SK-N-SH treated with all-trans-retinoic acid at 6 μM for 48 hours (cell line): ENCODE results near the gene PRR11.

Experiments
- ATAC-seq: fragments of 200-7000 bp; cut with Tn5 transposase; 3 replicates; pipeline ENCODE4 v1.9.1; 2020; ENCODE audit warnings: mild to moderate bottlenecking, moderate library complexity
- ARNTL ChIP-seq: fragments of 450-650 bp; formaldehyde crosslinking; IDR thresholded peaks from 2 replicates; pipeline ENCODE4 v1.5.0; 2020; ENCODE audit warnings: low read depth, mild to moderate bottlenecking, moderate library complexity, borderline replicate concordance
- BACH2 ChIP-seq: fragments of 250-450 bp; sonication (Bioruptor Pico); IDR thresholded peaks from 2 replicates; pipeline ENCODE4 v1.9.0; 2021; ENCODE audit warnings: mild to moderate bottlenecking, borderline replicate concordance
- CSDC2 ChIP-seq: fragments of 250-450 bp; sonication (Bioruptor Pico); IDR thresholded peaks from 2 replicates; pipeline ENCODE4 v1.5.0; 2020; ENCODE audit warnings: mild to moderate bottlenecking, moderate library complexity
- ESRRG ChIP-seq: fragments of 250-450 bp; sonication (Bioruptor Pico); IDR thresholded peaks from 2 replicates; pipeline ENCODE4 v1.6.1; 2021; ENCODE audit warnings: mild to moderate bottlenecking
- GLIS3 ChIP-seq: fragments of 250-450 bp; sonication (Bioruptor Pico); IDR thresholded peaks from 2 replicates; pipeline ENCODE4 v1.5.0; 2020; ENCODE audit warnings: mild to moderate bottlenecking, moderate library complexity
- ISL1 ChIP-seq: fragments of 250-450 bp; sonication (Bioruptor Pico); IDR thresholded peaks from 2 replicates; pipeline ENCODE4 v2.1.2; 2022; ENCODE audit warnings: mild to moderate bottlenecking, moderate library complexity
- OSR1 ChIP-seq: fragments of 250-450 bp; sonication (Bioruptor Pico); IDR thresholded peaks from 2 replicates; pipeline ENCODE4 v1.8.0; 2022; ENCODE audit warnings: moderate library complexity, mild to moderate bottlenecking, inconsistent platforms
- PPARA ChIP-seq: fragments of 250-450 bp; sonication (Bioruptor Pico); IDR thresholded peaks from 2 replicates; pipeline ENCODE4 v1.5.0; 2020; ENCODE audit warnings: mild to moderate bottlenecking, borderline replicate concordance
- RARB ChIP-seq: fragments of 250-450 bp; sonication (Bioruptor Pico); IDR thresholded peaks from 2 replicates; pipeline ENCODE4 v1.8.0; 2021; ENCODE audit warnings: mild to moderate bottlenecking, moderate library complexity
- TCF4 ChIP-seq: fragments of 250-450 bp; sonication (Bioruptor Pico); IDR thresholded peaks from 2 replicates; pipeline ENCODE4 v1.8.0; 2021; ENCODE audit warnings: mild to moderate bottlenecking, moderate library complexity, borderline replicate concordance
- TOX ChIP-seq: fragments of 250-450 bp; sonication (Bioruptor Pico); IDR thresholded peaks from 2 replicates; pipeline ENCODE4 v1.8.0; 2021; ENCODE audit warnings: mild to moderate bottlenecking, moderate library complexity, borderline replicate concordance
- ZC3H10 ChIP-seq: fragments of 250-450 bp; sonication (Bioruptor Pico); IDR thresholded peaks from 2 replicates; pipeline ENCODE4 v1.5.1; 2021; ENCODE audit warnings: mild to moderate bottlenecking, moderate library complexity
- ZFP3 ChIP-seq: fragments of 250-450 bp; sonication (Bioruptor Pico); IDR thresholded peaks from 2 replicates; pipeline ENCODE4 v1.5.0; 2020; ENCODE audit warnings: mild to moderate bottlenecking, moderate library complexity
- ZFP30 ChIP-seq: fragments of 450-650 bp; formaldehyde crosslinking; IDR thresholded peaks from 2 replicates; pipeline ENCODE4 v1.5.0; 2022; ENCODE audit warnings: mild to moderate bottlenecking, moderate library complexity
- ZNF565 ChIP-seq: fragments of 450-650 bp; formaldehyde crosslinking; conservative IDR thresholded peaks from 2 replicates; pipeline ENCODE4 v1.5.0; 2020; ENCODE audit warnings: low read depth, mild to moderate bottlenecking, moderate library complexity
- ZNF70 ChIP-seq: fragments of 450-650 bp; formaldehyde crosslinking; IDR thresholded peaks from 2 replicates; pipeline ENCODE4 v1.5.0; 2020; ENCODE audit warnings: mild to moderate bottlenecking, moderate library complexity
- ZNF8 ChIP-seq: fragments of 450-650 bp; formaldehyde crosslinking; IDR thresholded peaks from 2 replicates; pipeline ENCODE4 v1.5.0; 2020; ENCODE audit warnings: mild to moderate bottlenecking, moderate library complexity
- TF ChIP-seq, protein P1 (sequence below): fragments of 250-450 bp; sonication (Bioruptor Pico); IDR thresholded peaks from 2 replicates; pipeline ENCODE4 v1.5.1; 2020; ENCODE audit warnings: low read depth, mild to moderate bottlenecking, moderate library complexity
- TF ChIP-seq, protein P2 (sequence below): fragments of 250-450 bp; sonication (Bioruptor Pico); IDR thresholded peaks from 2 replicates; pipeline ENCODE4 v1.8.0; 2021; ENCODE audit warnings: low read depth, mild to moderate bottlenecking, moderate library complexity, borderline replicate concordance
- TF ChIP-seq, protein P3 (sequence below): fragments of 250-450 bp; sonication (Bioruptor Pico); IDR thresholded peaks from 2 replicates; pipeline ENCODE4 v1.5.1; 2021; ENCODE audit warnings: mild to moderate bottlenecking, moderate library complexity
- TF ChIP-seq, protein P4 (sequence below): fragments of 250-450 bp; sonication (Bioruptor Pico); IDR thresholded peaks from 2 replicates; pipeline ENCODE4 v1.8.0; 2020; ENCODE audit warnings: mild to moderate bottlenecking, moderate library complexity, borderline replicate concordance
- TF ChIP-seq, protein P5 (sequence below): fragments of 250-450 bp; sonication (Bioruptor Pico); IDR thresholded peaks from 2 replicates; pipeline ENCODE4 v1.5.0; 2020; ENCODE audit warnings: mild to moderate bottlenecking, moderate library complexity

PRR11 gene

DNA sequence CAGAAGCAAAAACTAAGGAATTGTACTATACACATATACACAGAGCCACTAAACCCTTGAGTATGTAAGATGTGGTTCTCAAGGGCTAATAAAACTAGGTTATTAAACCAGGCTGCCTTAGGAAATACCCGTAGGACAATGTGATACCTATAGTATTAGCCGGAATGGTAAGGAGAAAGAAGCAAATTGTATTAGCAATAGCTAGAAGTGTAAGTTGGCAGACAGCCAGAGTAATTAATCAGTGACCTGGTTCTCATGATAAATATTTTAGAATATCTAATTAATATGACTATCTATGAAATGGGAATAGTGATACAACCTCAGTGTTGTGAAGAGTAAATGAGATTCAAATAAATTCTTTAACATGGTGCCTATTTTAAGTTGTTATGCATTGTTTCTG lies 83.4 kb downstream of the PRR11 start:
- TF ChIP-seq, protein P1, sequence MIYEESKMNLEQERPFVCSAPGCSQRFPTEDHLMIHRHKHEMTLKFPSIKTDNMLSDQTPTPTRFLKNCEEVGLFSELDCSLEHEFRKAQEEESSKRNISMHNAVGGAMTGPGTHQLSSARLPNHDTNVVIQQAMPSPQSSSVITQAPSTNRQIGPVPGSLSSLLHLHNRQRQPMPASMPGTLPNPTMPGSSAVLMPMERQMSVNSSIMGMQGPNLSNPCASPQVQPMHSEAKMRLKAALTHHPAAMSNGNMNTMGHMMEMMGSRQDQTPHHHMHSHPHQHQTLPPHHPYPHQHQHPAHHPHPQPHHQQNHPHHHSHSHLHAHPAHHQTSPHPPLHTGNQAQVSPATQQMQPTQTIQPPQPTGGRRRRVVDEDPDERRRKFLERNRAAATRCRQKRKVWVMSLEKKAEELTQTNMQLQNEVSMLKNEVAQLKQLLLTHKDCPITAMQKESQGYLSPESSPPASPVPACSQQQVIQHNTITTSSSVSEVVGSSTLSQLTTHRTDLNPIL: no peak
- no peak for TF ChIP-seq PPARA (CRISPR knock-in tag)
- TF ChIP-seq BACH2: no peak
- no peak for TF ChIP-seq ESRRG (CRISPR knock-in tag)
- TF ChIP-seq TOX: no peak
- TF ChIP-seq TCF4 (CRISPR knock-in tag): no peak
- TF ChIP-seq CSDC2 (CRISPR knock-in tag): no peak
- no peak for TF ChIP-seq ARNTL
- no peak for TF ChIP-seq ZFP3
- no peak for TF ChIP-seq ZNF565 (CRISPR knock-in tag)
- no peak for TF ChIP-seq GLIS3
- TF ChIP-seq OSR1 (CRISPR knock-in tag): no peak
- TF ChIP-seq, protein P2, sequence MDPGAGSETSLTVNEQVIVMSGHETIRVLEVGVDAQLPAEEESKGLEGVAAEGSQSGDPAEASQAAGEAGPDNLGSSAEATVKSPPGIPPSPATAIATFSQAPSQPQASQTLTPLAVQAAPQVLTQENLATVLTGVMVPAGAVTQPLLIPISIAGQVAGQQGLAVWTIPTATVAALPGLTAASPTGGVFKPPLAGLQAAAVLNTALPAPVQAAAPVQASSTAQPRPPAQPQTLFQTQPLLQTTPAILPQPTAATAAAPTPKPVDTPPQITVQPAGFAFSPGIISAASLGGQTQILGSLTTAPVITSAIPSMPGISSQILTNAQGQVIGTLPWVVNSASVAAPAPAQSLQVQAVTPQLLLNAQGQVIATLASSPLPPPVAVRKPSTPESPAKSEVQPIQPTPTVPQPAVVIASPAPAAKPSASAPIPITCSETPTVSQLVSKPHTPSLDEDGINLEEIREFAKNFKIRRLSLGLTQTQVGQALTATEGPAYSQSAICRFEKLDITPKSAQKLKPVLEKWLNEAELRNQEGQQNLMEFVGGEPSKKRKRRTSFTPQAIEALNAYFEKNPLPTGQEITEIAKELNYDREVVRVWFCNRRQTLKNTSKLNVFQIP (CRISPR knock-in tag): no peak
- no peak for TF ChIP-seq ZNF70 (CRISPR knock-in tag)
- TF ChIP-seq, protein P3, sequence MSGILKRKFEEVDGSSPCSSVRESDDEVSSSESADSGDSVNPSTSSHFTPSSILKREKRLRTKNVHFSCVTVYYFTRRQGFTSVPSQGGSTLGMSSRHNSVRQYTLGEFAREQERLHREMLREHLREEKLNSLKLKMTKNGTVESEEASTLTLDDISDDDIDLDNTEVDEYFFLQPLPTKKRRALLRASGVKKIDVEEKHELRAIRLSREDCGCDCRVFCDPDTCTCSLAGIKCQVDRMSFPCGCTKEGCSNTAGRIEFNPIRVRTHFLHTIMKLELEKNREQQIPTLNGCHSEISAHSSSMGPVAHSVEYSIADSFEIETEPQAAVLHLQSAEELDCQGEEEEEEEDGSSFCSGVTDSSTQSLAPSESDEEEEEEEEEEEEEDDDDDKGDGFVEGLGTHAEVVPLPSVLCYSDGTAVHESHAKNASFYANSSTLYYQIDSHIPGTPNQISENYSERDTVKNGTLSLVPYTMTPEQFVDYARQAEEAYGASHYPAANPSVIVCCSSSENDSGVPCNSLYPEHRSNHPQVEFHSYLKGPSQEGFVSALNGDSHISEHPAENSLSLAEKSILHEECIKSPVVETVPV (CRISPR knock-in tag): no peak
- TF ChIP-seq, protein P4, sequence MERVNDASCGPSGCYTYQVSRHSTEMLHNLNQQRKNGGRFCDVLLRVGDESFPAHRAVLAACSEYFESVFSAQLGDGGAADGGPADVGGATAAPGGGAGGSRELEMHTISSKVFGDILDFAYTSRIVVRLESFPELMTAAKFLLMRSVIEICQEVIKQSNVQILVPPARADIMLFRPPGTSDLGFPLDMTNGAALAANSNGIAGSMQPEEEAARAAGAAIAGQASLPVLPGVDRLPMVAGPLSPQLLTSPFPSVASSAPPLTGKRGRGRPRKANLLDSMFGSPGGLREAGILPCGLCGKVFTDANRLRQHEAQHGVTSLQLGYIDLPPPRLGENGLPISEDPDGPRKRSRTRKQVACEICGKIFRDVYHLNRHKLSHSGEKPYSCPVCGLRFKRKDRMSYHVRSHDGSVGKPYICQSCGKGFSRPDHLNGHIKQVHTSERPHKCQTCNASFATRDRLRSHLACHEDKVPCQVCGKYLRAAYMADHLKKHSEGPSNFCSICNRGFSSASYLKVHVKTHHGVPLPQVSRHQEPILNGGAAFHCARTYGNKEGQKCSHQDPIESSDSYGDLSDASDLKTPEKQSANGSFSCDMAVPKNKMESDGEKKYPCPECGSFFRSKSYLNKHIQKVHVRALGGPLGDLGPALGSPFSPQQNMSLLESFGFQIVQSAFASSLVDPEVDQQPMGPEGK (CRISPR knock-in tag): no peak
- TF ChIP-seq ZNF8 (CRISPR knock-in tag): no peak
- no peak for ATAC-seq

DNA sequence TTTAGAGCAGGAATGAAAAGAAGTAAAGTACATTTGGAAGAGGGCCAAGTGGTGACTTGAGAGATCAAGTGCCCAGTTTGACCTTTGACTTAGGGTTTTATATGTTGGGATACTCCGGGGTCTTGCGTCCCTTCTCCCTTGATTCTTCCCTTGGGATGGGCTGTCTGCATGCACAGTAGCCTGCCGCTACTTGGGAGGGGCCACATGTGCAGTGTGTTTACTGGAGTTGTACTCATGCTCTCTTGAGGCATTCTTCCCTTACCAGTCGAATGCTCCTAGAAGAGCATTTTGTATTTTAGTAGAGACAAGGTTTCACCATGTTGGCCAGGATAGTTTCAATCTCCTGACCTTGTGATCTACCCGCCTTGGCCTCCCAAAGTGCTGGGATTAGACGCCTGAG lies 88.5 kb downstream of the PRR11 start:
- ATAC-seq: no peak
- TF ChIP-seq, protein P4 (CRISPR knock-in tag): no peak
- TF ChIP-seq CSDC2 (CRISPR knock-in tag) (no peak), ZNF8 (CRISPR knock-in tag) (no peak), ZNF565 (CRISPR knock-in tag) (no peak), ESRRG (CRISPR knock-in tag) (no peak), GLIS3 (no peak), TOX (no peak), PPARA (CRISPR knock-in tag) (no peak), ISL1 (no peak), ZC3H10 (no peak), ZFP3 (no peak), ZNF70 (CRISPR knock-in tag) (no peak), RARB (no peak), ARNTL (no peak), OSR1 (CRISPR knock-in tag) (no peak), ZFP30 (CRISPR knock-in tag) (no peak), TCF4 (CRISPR knock-in tag) (no peak)
- TF ChIP-seq, protein P5, sequence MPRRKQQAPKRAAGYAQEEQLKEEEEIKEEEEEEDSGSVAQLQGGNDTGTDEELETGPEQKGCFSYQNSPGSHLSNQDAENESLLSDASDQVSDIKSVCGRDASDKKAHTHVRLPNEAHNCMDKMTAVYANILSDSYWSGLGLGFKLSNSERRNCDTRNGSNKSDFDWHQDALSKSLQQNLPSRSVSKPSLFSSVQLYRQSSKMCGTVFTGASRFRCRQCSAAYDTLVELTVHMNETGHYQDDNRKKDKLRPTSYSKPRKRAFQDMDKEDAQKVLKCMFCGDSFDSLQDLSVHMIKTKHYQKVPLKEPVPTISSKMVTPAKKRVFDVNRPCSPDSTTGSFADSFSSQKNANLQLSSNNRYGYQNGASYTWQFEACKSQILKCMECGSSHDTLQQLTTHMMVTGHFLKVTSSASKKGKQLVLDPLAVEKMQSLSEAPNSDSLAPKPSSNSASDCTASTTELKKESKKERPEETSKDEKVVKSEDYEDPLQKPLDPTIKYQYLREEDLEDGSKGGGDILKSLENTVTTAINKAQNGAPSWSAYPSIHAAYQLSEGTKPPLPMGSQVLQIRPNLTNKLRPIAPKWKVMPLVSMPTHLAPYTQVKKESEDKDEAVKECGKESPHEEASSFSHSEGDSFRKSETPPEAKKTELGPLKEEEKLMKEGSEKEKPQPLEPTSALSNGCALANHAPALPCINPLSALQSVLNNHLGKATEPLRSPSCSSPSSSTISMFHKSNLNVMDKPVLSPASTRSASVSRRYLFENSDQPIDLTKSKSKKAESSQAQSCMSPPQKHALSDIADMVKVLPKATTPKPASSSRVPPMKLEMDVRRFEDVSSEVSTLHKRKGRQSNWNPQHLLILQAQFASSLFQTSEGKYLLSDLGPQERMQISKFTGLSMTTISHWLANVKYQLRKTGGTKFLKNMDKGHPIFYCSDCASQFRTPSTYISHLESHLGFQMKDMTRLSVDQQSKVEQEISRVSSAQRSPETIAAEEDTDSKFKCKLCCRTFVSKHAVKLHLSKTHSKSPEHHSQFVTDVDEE: no peak
- TF ChIP-seq, protein P3 (CRISPR knock-in tag): no peak
- TF ChIP-seq, protein P2 (CRISPR knock-in tag): no peak
